Kidney (tissue), 14 donors: Measurements from ENCODE around the gene PAQR3. TPM values are rescaled to one million over a fixed set of nuclear protein-coding genes. Genes with fewer than 3 reads are reported as not detected.

Source experiments
- DNase-seq, 5 donors: peaks; one replicate each; pipeline ENCODE4 v3.0.0-alpha.2; 2013 to 2020
- FAIRE-seq: peaks from 2 replicates; lab custom pipeline; 2012; peaks lifted over from hg19 to GRCh38; lab: Jason Lieb, UNC
- H3K27ac ChIP-seq, 2 donors: one replicate each; pipeline ENCODE4 v1.7.0; 2013; ENCODE audit warnings: low read depth in 2 of 2, low read length in 2 of 2, inconsistent platforms in 1 of 2
- H3K27me3 ChIP-seq: one replicate; pipeline ENCODE4 v1.7.1; 2013; ENCODE audit warnings: low read length, inconsistent platforms; ENCODE audit not compliant: control insufficient read depth, insufficient read depth
- H3K36me3 ChIP-seq, 3 donors: one replicate each; pipeline versions ENCODE4 v1.7.0 to v1.7.1; 2013; ENCODE audit warnings: low read length in 3 of 3, control low read depth in 1 of 3, inconsistent platforms in 1 of 3; ENCODE audit not compliant: insufficient read depth in 3 of 3, control insufficient read depth in 2 of 3
- H3K4me1 ChIP-seq, 3 donors: one replicate each; pipeline versions ENCODE4 v1.7.0 to v1.7.1; 2013; ENCODE audit warnings: low read length in 3 of 3, inconsistent platforms in 1 of 3, low read depth in 1 of 3; ENCODE audit not compliant: control insufficient read depth in 2 of 3, insufficient read depth in 2 of 3
- H3K4me3 ChIP-seq, 3 donors: one replicate each; pipeline versions ENCODE4 v1.7.0 to v1.8.1; 2013; ENCODE audit warnings: low read length in 3 of 3, control low read depth in 1 of 3, inconsistent platforms in 1 of 3
- H3K9ac ChIP-seq, 3 donors: one replicate each; pipeline versions ENCODE4 v1.7.0 to v1.7.1; 2013; ENCODE audit warnings: low read length in 3 of 3, control low read depth in 1 of 3, inconsistent platforms in 1 of 3
- H3K9me3 ChIP-seq, 3 donors: one replicate each; pipeline versions ENCODE4 v1.7.0 to v1.7.1; 2013; ENCODE audit warnings: low read length in 3 of 3, control low read depth in 1 of 3, inconsistent platforms in 1 of 3; ENCODE audit not compliant: control insufficient read depth in 2 of 3, insufficient read depth in 1 of 3
- intact Hi-C: fragments of 100-400 bp; cut with DNase I; formaldehyde crosslinking; loops from one replicate; pipeline ENCODE4 v1.11.1; 2022
- polyA plus RNA-seq: library from polyadenylated mRNA; stranded (reverse); fragments of 350-450 nt; fragmentation: Illumina TruSeq; extraction: RNeasy Lipid Tissue Mini Kit (QIAGEN cat#74804); gene quantifications from one replicate; pipeline ENCODE4 v1.2.3, GENCODE V29; 2014; ENCODE audit warnings: low read depth, low replicate concordance; ENCODE audit not compliant: insufficient read depth
- total RNA-seq: library from RNA; stranded (reverse); fragmentation: NEBNext Ultra II Directional; extraction: Animal tissue kit (Norgen Biotek cat#: 25700); gene quantifications from one replicate; pipeline ENCODE4 v1.2.1, GENCODE V29; 2021
- TF ChIP-seq, protein P1 (sequence below): IDR thresholded peaks from 3 replicates; pipeline ENCODE4 v1.5.1; 2012; ENCODE audit warnings: mild to moderate bottlenecking, moderate library complexity, borderline replicate concordance; ENCODE audit not compliant: insufficient read depth; ENCODE audit errors: extremely low read depth
- donor health status: control.
- donor health status: control.
- donor health status: control.
- donor health status: control.
- donor health status: control.
- donor health status: DM: yes; HTN: yes; CAD: no.
- donor health status: Normal renal cell carcinoma (clear cell type).

Gene PAQR3
- total and polyA plus RNA-seq, 2 donors from 2014 or later: 4.9 to 11.4 TPM

DNA sequence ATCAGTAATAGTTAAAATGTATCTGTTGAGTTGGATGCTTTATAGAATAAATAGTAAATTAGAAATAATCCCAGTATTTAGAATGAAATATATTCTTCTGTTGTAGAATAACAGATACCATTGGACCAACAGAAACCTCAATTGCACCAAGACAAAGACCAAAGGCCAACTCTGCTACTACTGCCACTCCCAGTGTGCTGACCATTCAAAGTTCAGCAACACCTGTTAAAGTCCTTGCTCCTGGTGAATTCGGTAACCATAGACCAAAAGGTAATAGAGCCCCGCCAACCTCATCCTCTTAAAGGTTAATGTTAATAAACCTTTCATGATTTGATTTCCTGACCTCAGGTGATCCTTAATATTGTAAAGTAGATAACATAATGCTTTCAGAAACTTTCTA lies 73.8 kb downstream of the PAQR3 start:
- Histone ChIP-seq H3K4me1 (no peaks in the 10 kb centered on the region), H3K27me3 (no peaks in the 10 kb centered on the region), H3K9ac (no peak overlapping the region), H3K27ac (no peak overlapping the region), H3K36me3 (peaks cover 0 to 5% (median 0%) of the 10 kb centered on the region in 3 donors), H3K4me3 (no peak overlapping the region), H3K9me3 (no peaks in the 10 kb centered on the region)
- TF ChIP-seq, protein P1, sequence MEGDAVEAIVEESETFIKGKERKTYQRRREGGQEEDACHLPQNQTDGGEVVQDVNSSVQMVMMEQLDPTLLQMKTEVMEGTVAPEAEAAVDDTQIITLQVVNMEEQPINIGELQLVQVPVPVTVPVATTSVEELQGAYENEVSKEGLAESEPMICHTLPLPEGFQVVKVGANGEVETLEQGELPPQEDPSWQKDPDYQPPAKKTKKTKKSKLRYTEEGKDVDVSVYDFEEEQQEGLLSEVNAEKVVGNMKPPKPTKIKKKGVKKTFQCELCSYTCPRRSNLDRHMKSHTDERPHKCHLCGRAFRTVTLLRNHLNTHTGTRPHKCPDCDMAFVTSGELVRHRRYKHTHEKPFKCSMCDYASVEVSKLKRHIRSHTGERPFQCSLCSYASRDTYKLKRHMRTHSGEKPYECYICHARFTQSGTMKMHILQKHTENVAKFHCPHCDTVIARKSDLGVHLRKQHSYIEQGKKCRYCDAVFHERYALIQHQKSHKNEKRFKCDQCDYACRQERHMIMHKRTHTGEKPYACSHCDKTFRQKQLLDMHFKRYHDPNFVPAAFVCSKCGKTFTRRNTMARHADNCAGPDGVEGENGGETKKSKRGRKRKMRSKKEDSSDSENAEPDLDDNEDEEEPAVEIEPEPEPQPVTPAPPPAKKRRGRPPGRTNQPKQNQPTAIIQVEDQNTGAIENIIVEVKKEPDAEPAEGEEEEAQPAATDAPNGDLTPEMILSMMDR: no peak
- FAIRE-seq: peak; percentile 42
- intact Hi-C loops: loop anchor here (10.0 kb wide), 1 partner anchor 251 kb away; no protein-coding TSS in a partner anchor
- DNase-seq: no peak

DNA sequence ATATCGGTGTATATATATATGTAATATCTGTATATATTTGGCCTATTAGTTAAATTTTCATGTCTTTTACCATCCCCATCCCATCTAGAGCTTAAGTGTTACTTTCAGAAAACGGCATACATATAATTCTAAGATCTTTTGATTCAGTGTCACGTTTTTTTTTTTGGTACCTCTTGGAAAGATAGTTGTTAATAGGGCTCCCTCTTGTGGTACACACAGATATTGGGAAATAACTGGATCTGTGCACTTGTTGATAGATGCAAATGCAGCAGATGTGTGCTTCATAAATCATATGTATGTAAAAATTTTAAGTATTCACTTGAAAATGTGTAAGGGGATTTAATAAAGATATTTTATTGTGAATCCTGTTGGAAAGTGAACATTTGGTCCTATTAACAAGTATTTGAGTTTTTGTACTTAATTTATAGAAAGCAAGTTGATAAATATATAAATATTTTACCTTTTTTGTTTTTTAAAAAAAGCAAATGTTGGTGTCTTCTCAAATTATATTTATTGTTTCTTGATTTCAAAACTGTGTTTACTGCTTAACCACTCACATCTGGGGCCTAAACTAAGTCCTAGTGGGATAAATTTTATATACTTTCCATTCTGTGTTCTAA lies 74.7 kb downstream of the PAQR3 start:
- peak; percentile 95 for FAIRE-seq
- H3K27me3 ChIP-seq: no peaks in the 10 kb centered on the region
- peak in 2 of 5 donors; percentile 78 to 91 for DNase-seq
- no peak overlapping the region for H3K4me3 ChIP-seq
- H3K36me3 ChIP-seq: peaks cover 0 to 5% (median 0%) of the 10 kb centered on the region in 3 donors
- intact Hi-C loops: loop anchor here (10.0 kb wide), 1 partner anchor 250 kb away; no protein-coding TSS in a partner anchor
- no peaks in the 10 kb centered on the region for H3K4me1 ChIP-seq
- no peaks in the 10 kb centered on the region for H3K9me3 ChIP-seq
- TF ChIP-seq, protein P1: peak; percentile 74
- no peak overlapping the region for H3K27ac ChIP-seq
- no peak overlapping the region for H3K9ac ChIP-seq

DNA sequence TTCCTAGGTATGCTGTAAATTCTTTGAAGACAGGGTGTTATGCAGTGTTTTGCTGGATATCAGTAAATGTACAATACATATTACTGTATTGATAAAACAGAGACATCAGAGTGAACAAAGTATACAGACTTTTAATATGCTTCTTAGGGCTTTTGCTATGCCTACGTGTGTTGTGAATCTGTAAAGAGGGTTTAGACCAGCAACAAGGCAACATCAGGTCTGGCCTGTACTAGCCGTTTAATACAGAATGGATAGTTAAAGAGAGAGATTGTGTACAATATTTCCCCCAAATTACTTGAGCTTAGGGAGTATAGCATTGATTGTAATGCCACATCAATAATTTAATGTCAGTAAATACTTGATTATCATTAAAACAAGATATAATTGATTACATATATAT lies 75.2 kb downstream of the PAQR3 start:
- no peak for FAIRE-seq
- H3K9ac ChIP-seq: no peak overlapping the region
- H3K36me3 ChIP-seq: peaks cover 0 to 5% (median 0%) of the 10 kb centered on the region in 3 donors
- intact Hi-C loops: loop anchor here (10.0 kb wide), 1 partner anchor 249 kb away; no protein-coding TSS in a partner anchor
- H3K9me3 ChIP-seq: no peaks in the 10 kb centered on the region
- no peak for DNase-seq
- H3K4me1 ChIP-seq: no peaks in the 10 kb centered on the region
- H3K4me3 ChIP-seq: no peak overlapping the region
- no peaks in the 10 kb centered on the region for H3K27me3 ChIP-seq
- TF ChIP-seq, protein P1: no peak
- no peak overlapping the region for H3K27ac ChIP-seq
